ENCODE results near the gene PRG2. TPM values are rescaled to one million over a fixed set of nuclear protein-coding genes. Genes with fewer than 3 reads are reported as not detected.

PRG2 gene
- total RNA-seq, 1 experiment from 2014 or later = not detected

GRCh38 chr11:57410287-57410686 is 19.8 kb upstream of the PRG2 start:
- ATAC-seq = no peak
- DNase-seq (ENCODE audit: low read depth, low spot score) = no peak
- intact Hi-C loops (cut with micrococcal nuclease; ENCODE audit: unreplicated experiment) = no loop called here

GRCh38 chr11:57409321-57410100 is 19.1 kb upstream of the PRG2 start:
- H3K4me3 ChIP-seq (ENCODE audit: low read depth in 2 of 2, low read length in 2 of 2) = no peak overlapping the region
- H3K36me3 ChIP-seq (ENCODE audit: control insufficient read depth, insufficient read depth, low read length) = no peaks in the 10 kb centered on the region
- H3K27ac ChIP-seq (ENCODE audit: low read length) = no peak overlapping the region
- intact Hi-C loops (cut with micrococcal nuclease; ENCODE audit: unreplicated experiment) = no loop called here
- no TSS peak for BruUV-seq (replicated peaks)
- no peaks in the 10 kb centered on the region for H3K9me3 ChIP-seq (ENCODE audit: control insufficient read depth, insufficient read depth, low read depth, low read length)
- DNase-seq (ENCODE audit: low read depth, low spot score) (no peak), ATAC-seq (no peak)
- ChIA-PET POLR2A (no interaction called here), CTCF (no interaction called here)
- no peaks in the 10 kb centered on the region for H3K27me3 ChIP-seq (ENCODE audit: control insufficient read depth, insufficient read depth, low read length)
- in situ Hi-C loops (cut with HindIII; ENCODE audit: low pct_unique_long_range_greater_than_20kb, low sequenced_read_pairs) = no loop called here
- TF ChIP-seq CTCF (IDR thresholded peaks at IDR 0.05) (no peak), SIN3A (IDR thresholded peaks at IDR 0.05; ENCODE audit: borderline replicate concordance, insufficient read depth, low read depth, low read length) (no peak), TCF7L2 (IDR thresholded peaks at IDR 0.05; ENCODE audit: low read depth, low read length) (no peak), POLR2AphosphoS5 (IDR thresholded peaks at IDR 0.05; ENCODE audit: low read depth, low read length) (no peak), REST (IDR thresholded peaks at IDR 0.05; ENCODE audit: insufficient read depth in 1 of 2, low read depth in 2 of 2, low read length in 1 of 2) (no peak)
- no peaks in the 10 kb centered on the region for H3K4me1 ChIP-seq (ENCODE audit: control insufficient read depth, insufficient read depth, low read length)

More at GRCh38 chr11:57410287-57410686, 19.8 kb upstream of the PRG2 start:
- H3K9me3 ChIP-seq (ENCODE audit: control insufficient read depth, insufficient read depth, low read depth, low read length) = no peaks in the 10 kb centered on the region
- no peak for TF ChIP-seq POLR2AphosphoS5 (IDR thresholded peaks at IDR 0.05; ENCODE audit: low read depth, low read length)
- no peak for TF ChIP-seq TCF7L2 (IDR thresholded peaks at IDR 0.05; ENCODE audit: low read depth, low read length)
- no peak for TF ChIP-seq REST (IDR thresholded peaks at IDR 0.05; ENCODE audit: insufficient read depth in 1 of 2, low read depth in 2 of 2, low read length in 1 of 2)
- TF ChIP-seq CTCF (IDR thresholded peaks at IDR 0.05) = no peak
- no peak for TF ChIP-seq SIN3A (IDR thresholded peaks at IDR 0.05; ENCODE audit: borderline replicate concordance, insufficient read depth, low read depth, low read length)
- H3K27ac ChIP-seq (ENCODE audit: low read length) = no peak overlapping the region
- H3K36me3 ChIP-seq (ENCODE audit: control insufficient read depth, insufficient read depth, low read length) = no peaks in the 10 kb centered on the region
- H3K4me3 ChIP-seq (ENCODE audit: low read depth in 2 of 2, low read length in 2 of 2) = no peak overlapping the region
- H3K4me1 ChIP-seq (ENCODE audit: control insufficient read depth, insufficient read depth, low read length) = no peaks in the 10 kb centered on the region
- CTCF ChIA-PET = no interaction called here
- in situ Hi-C loops (cut with HindIII; ENCODE audit: low pct_unique_long_range_greater_than_20kb, low sequenced_read_pairs) = no loop called here
- H3K27me3 ChIP-seq (ENCODE audit: control insufficient read depth, insufficient read depth, low read length) = no peaks in the 10 kb centered on the region
- POLR2A ChIA-PET = no interaction called here
- BruUV-seq (replicated peaks) = no TSS peak

All from Panc1 (cell line).